Germinal center (tissue), 1 donor: ENCODE data around the gene GBP3.
"Not testable (repeated sequence)": the region's sequence is repeated elsewhere in the genome, so short reads cannot be mapped to it uniquely, and the experiment has no call there.

Experiments used
- DNase-seq: peaks from one replicate; pipeline ENCODE4 v3.0.0; 2012; ENCODE audit warnings: mixed read lengths, low spot score

The GBP3 gene

DNA sequence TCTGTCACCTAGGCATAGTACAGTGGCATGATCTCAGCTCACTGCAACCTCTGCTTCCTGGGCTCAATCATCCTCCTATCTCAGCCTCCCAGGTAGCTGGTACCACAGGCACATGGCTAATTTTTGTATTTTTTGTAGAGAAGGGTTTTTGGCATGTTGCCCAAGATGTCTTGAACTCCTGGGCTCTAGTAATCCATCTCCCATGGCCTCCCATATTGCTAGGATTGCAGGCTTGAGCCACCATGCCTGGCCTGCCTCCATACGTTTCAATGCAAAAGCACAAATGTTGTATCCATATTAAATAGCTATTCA, 17.6 kb upstream of the GBP3 start:
- no peak for DNase-seq

DNA sequence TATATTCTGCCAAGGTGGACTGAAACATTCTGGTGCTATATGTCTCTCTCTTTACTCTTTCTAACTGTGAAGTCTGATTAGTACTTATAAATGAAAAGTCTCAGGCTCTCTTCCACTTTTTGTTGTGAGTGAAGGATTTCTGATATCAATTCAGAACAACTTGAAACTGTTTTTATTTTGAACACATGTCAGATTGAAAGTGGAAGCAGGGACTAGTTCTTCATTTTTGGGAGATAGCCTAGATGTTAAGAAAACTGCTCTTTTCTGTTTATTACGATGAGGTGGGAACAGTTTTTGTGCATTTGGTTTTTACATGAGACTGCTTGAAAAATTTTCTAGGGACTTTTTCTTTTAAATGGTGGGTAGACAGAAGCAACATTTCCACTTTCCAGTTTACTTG, 14.5 kb upstream of the GBP3 start:
- DNase-seq: no peak

DNA sequence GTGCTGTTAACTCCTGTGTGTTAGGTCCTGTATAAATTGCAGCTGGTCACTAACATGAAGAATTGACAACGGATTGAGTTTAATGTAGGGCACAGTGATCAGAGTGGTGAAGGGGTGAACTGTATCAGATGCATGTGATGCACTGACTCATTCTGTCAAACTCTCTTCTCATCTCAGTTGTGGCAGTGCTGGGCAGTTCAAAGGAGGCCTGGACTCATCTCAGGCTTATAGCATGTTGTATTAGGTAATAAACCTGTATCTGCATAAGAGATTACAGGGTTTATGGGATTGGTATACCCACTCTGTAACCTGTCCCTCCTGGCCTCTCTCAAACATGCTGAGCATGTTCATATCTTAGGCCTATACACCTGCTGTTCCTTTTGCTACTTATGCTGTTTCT, 12.4 kb upstream of the GBP3 start:
- DNase-seq: no peak

DNA sequence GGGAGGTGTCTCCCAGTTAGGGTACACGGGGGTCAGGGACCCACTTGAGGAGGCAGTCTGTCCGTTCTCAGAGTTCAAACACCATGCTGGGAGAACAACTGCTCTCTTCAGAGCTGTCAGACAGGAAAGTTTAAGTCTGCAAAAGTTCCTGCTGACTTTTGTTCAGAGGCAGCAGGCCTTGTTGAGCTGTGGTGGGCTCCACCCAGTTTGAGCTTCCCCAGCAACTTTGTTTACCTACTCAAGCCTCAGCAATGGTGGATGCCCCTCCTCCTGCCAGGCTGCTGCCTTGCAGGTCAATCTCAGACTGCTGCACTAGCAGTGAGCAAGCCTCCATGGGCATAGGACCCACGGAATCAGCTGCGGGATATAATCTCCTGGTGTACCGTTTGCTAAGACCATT, 11.3 kb upstream of the GBP3 start:
- DNase-seq: not testable (repeated sequence)

- DNase-seq: not testable (repeated sequence)
Observed at GRCh38 chr1:89029051-89029450, 6.4 kb upstream of the GBP3 start.

GRCh38 chr1:89025928-89026327, 3.3 kb upstream of the GBP3 start:
- no peak for DNase-seq

DNA sequence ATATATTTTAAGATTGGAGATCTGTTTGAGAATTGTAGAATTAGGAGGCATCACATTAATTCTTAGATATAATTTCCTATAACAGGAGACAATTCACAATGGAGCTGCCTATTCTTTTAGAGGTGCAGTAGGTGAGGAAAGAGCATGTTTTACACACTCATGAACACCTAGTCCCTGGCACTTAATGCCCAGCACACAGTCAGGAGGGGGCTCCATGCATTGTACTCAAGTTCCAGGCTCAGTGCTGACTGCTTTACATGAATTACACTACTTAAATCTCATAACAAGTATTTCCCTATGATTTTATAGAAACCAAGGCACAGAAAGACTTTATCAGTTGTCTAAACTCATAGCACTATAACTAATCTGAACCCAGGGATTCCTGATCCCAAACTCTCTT, 360 bp upstream of the GBP3 start:
- no peak for DNase-seq

GRCh38 chr1:89018318-89018717, 4.3 kb downstream of the GBP3 start:
- DNase-seq: not testable (repeated sequence)

- DNase-seq: no peak
Observed at GRCh38 chr1:89008511-89008910, 14.2 kb downstream of the GBP3 start.

GRCh38 chr1:89005286-89006151, 17.1 kb downstream of the GBP3 start:
- no peak for DNase-seq

GRCh38 chr1:89002176-89002575, 20.5 kb downstream of the GBP3 start:
- DNase-seq: not testable (repeated sequence)

GRCh38 chr1:89001510-89001909, 21.2 kb downstream of the GBP3 start:
- DNase-seq: no peak

GRCh38 chr1:88998716-88999115, 23.9 kb downstream of the GBP3 start:
- peak; percentile 50 for DNase-seq

- no peak for DNase-seq
Observed at GRCh38 chr1:88990426-88990825, 32.2 kb downstream of the GBP3 start.

DNA sequence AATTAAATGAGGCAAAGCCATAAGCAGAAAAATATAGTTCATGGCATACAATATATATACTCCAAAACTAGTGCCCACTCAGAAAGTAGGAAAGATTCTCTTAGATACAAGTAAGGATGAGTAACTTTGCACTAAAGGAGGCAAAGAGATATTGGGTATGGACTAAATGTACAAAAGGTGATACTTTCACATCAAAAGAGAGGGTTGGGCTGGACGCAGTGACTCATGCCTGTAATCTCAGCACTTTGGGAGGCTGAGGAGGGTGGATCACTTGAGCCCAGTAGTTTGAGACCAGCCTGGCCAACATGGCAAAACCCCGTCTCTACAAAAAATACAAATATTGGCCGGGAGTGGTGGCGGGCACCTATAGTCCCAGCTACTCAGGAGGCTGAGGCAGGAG, 37.0 kb downstream of the GBP3 start:
- DNase-seq: no peak

- no peak for DNase-seq
Observed at GRCh38 chr1:88985032-88985431, 37.6 kb downstream of the GBP3 start.

GRCh38 chr1:88984569-88984968, 38.1 kb downstream of the GBP3 start:
- DNase-seq: peak; percentile 48

DNA sequence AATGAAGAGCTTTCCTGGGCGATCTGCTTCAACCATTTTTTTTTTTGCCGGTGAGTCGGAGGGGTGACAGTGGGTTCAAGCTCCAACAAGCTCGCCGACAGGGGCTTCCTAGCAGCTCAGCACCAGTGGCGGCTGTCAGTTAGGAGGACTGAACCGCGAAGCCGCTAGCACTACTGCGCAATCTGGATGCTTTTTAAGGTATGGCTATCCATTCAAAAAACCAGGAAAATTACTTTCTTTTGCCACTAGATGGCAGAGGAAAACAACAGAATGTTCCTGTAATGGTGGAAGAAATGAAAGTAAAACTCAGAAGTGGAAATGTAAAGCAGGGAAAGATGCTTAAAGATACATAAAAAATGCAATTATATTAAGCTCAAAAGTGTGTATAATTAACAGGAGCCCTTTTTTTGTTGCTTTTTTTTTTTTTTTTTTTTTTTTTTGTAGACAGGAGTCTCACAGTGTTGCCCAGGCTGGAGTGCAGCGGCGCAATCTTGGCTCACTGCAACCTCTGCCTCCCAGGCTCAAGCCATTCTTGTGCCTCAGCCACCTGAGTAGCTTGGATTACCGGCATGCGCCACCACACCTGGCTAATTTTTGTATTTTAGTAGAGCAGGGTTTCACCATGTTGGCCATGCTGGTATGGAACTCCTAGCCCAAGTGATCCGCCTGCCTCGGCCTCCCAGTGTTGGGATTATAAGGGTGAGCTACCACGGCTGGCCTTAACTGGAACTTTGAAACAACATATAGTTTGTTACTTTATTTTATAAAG, 38.7 kb downstream of the GBP3 start:
- peak; percentile 66 for DNase-seq

GRCh38 chr1:88982055-88982454, 40.6 kb downstream of the GBP3 start:
- no peak for DNase-seq

DNA sequence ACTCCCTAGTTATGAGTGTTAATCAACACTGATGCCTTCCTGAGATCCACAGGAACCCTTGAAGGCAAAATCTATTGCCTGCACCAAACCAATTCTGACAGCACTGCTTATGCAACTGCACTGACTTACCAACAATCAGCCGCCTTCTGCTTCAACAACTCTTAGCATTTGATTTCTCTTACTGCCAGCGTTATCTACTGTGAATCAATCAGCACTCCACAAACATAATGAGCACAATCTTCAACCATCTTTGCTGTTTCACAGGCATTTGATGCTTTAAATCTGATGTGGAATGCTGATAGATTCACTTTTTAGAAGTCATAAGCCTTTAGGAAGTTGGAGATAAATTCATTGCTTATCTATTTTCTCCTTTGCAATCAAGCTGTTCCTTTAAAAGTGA, 41.2 kb downstream of the GBP3 start:
- not testable (repeated sequence) for DNase-seq

GRCh38 chr1:88980870-88981269, 41.8 kb downstream of the GBP3 start:
- no peak for DNase-seq

DNA sequence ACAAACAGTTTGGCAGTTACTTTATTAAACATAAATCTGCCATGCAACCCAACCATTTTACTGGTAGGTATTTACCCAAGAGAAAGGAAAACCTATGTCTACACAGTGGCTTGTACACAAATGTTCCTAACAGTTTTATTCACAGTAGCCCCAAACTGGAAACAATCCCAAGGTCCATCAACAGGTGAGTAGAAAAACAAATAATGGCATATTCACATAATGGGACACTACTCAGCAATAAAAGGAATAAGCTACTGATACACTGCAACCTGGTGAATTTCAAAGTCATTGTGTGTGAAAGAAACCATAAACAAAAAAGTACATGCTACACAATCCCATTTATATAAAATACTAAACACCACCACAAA, 42.9 kb downstream of the GBP3 start:
- DNase-seq: no peak

- DNase-seq: no peak
Observed at GRCh38 chr1:88979054-88979748, 43.5 kb downstream of the GBP3 start.
